ENCODE data around the gene TRMT44. TPM values are rescaled to one million over a fixed set of nuclear protein-coding genes. Genes with fewer than 3 reads are reported as not detected.
A peak's percentile ranks its signal among the peaks of the same experiment; 100 is the strongest.

TRMT44 gene
- total RNA-seq, 1 experiment from 2014 or later: 9.6 TPM

DNA sequence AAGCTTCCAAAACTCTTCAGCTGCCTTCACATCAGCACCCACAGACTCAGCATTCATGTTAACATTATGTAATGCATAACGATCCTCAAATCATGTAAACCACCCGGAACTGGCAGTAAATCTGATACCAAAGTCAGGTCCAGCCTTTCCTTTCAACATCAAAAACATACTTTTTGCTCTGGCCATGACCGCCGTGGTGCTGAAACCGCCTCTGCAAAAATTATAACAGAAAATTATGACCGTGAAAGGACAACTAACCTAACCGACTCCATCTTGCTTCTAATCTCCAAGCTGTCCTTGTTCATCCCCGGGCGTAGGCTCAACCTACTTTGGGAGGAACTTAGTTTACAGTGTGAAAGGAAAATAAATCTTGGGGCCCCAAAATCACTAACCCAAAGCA, 51.6 kb downstream of the TRMT44 start:
- DNase-seq (ENCODE audit: low read depth): no peak

DNA sequence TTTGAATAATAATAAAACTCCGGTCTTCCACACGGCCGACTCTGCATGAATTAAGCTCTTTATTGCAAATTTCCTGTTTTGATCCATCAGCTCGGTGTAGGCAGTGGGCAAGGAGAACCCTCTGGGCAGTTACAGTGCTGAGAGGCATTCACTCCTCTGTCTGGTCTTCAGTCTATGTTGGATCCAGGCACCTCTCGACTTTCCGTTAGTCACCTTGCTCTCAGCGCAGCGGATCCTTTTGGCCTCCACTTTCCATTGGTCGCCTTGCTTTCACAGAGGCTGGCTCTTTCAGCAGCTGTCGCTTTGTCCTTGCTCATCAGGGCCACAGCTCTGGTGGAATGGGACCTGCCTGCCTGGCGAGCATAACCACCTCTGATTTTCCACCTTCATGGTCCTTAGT, 52.9 kb downstream of the TRMT44 start:
- no peak for DNase-seq (ENCODE audit: low read depth)

DNA sequence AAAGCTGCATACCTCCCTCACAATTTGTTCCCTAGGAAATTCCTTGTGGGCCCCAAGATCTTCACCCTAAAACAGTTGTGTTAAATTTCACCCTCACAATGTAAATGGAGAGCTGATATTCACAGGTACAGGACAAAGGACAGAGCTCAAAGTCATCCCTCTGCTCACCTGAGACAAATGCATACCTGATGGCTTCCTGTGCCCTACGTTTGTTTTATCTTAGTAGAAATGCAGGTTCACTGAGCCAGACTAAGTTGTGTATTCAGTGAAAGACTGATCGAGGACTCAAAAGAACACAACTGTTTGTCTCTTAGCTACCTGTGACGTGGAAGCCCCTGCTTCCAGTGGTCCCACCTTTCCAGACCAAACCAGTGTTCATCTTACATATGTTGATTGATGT, 53.6 kb downstream of the TRMT44 start:
- DNase-seq (ENCODE audit: low read depth): no peak

DNA sequence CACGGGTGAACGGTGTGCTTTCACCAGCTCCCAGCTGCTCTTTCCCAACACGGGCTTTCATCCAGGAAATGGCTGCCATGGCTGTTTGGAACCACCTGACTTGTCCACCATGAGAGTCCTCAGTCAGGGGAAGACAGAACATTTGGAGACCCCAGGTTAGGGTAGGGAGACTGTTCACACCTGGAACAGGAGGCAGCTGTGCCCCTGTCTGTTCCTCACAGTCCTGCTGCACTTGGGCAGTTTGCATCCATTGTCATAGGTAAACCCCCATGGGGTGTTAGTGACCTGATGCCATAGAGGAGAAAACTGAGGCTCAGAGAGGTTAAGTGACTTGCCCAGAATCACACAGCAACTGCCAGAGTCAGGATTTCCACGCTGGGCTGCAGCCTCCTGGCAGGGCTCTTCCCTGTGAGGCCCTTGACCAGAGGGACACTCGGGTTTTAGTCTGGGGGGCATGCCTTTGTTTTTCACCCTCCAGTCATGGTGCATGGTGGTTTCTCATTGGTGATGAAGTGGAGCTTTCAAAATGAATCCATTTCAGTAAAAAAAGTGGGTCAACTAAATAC, 54.5 kb downstream of the TRMT44 start:
- DNase-seq (ENCODE audit: low read depth): no peak

DNA sequence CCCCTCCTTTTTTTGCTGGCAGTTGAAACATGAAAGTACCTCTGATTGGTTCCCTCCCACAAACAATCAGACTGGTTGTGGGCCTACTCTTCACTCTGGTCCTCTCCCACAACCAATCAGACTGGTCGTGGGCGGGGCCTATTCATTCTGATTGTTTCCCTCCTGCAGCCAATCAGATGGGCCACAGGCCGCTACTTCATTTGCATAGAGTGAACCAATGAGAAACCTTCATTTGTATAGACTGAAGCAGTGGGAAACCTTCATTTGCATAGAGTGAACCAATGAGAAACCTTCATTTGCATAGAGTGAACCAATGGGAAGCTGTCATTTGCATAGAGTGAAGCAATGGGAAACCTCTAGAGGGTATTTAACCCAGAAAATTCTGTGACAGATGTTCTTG, 55.2 kb downstream of the TRMT44 start:
- no peak for DNase-seq (ENCODE audit: low read depth)

DNA sequence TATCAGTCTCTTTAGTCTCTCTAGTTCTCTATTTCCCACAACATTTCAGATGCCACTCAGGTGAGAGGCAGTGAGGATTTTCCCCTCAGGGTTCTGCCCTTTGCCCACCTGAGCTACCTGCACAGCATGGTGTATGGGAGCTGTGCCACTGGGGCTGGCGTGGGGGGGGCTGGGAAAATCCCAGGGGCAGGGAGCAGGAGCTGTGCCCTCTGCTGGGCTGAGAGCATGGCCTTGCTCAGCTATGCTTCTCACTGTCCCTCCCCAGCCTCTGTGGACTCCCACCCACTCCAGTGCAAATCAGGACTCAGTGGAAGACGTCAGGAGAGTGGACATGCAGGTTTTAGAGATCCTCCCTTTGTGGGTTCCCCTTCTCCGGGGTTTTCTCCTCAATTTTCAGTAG, 57.2 kb downstream of the TRMT44 start:
- no peak for DNase-seq (ENCODE audit: low read depth)

DNA sequence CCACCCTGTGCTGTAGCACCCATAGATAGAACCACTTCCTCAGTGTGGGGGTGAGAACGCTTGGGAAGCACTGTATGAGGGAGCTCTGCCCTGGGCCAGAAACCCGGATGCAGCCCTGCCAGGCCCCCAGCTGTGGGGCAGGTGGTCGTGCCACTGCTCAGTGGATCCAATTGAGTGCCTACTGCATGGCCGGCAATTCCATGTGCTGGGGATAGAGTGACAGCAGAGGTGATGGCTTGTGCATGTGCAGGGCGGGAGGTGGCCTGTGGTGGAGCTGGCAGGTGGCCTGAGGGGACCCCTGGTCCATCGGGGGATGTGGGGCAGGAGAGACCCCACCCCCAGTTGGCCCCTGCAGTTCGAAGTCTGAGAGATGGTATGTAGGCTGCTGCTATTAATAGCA, 60.4 kb downstream of the TRMT44 start:
- DNase-seq (ENCODE audit: low read depth): no peak

DNA sequence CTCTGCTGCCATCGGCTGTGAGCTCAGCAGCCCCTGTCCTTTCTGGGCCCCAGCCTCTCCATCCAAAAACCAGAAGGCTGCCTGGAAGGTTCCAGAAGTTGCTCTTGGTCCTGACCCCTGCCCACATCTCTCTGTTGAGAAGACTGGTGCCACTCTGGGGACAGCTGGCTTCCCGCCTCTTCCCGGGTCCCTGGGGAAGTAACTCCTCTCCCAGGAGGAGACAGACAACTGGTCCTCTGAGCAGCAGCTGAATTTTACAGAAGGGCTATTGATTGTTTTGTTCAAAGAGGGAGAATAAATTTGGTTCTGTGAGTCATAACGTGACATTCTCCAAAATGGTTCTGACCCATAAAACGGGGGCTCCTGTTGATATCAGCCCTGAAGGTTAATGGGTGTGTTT, 61.2 kb downstream of the TRMT44 start:
- no peak for DNase-seq (ENCODE audit: low read depth)

DNA sequence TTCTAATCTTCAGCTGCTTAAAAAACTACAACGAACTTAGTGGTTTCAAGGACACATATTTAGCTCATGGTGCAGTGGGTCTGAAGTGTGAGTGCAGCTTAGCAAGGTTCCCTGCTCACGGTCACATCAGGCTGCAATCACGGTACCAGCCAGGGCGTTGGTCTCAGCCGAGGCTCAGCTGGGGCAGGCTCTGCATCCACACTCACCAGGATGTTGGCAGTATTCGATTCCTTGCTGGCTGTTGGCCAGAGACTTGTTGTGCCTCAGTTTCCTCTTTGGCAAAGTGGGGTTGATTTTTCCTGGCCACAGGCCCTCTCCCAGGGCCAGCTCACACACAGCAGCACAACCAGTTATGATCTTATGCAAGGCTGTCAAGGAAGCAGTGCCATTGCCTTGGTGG, 61.8 kb downstream of the TRMT44 start:
- DNase-seq (ENCODE audit: low read depth): no peak

DNA sequence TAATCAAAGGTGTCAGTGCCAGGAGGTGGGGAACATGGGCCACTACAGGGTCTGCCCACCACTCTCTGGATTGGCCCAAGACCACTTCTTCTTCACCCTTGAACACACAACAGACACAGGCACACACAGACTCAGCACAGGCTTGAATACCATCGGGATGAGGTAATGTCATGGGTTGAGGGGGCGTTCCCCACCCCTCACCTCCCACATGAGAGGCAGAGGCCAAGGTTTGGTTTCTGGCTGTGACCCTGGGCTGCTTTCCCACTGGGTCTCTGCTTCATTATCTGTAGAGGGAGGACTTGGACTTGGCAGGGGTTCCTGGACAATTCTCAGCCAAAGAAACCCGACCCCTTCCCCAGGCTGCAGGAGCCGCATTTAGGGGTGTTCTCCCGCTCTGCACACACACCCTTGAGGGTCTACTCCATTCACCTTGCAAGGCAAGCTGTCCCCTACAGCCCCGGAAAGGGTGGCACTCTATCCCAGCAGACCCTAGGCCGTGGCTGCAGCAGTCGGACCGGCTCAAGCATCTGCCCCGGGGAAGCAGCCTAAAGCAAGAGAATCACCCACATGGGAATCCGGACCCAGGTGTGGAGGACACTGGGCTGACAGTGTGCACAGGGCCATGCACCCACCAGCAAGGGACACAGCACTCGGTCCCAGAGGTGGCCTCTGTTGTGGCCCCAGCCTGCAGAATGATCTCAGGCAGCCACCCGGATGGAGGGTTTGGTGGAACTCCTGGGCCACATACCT, 62.4 kb downstream of the TRMT44 start:
- no peak for DNase-seq (ENCODE audit: low read depth)

DNA sequence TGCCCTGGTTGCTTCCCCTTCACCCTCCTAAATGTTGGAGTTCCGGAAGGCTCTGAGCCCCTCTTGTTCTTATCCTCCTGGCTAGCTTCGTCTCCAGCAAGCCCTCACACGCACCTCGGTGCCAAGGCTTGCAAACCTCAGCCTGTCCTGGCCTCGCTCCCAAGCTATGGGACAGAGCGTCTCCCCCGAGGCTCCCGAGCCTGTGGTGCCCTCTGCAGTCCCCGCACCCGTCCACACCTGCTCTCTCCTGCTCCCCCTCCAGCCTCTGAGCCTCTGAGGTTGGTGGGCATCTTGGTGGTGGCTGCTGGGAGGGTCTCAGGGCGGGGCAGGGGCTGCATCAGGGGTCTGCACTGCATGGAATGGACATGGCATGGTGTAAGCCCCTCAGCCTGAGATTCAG, 63.2 kb downstream of the TRMT44 start:
- DNase-seq (ENCODE audit: low read depth): no peak

DNA sequence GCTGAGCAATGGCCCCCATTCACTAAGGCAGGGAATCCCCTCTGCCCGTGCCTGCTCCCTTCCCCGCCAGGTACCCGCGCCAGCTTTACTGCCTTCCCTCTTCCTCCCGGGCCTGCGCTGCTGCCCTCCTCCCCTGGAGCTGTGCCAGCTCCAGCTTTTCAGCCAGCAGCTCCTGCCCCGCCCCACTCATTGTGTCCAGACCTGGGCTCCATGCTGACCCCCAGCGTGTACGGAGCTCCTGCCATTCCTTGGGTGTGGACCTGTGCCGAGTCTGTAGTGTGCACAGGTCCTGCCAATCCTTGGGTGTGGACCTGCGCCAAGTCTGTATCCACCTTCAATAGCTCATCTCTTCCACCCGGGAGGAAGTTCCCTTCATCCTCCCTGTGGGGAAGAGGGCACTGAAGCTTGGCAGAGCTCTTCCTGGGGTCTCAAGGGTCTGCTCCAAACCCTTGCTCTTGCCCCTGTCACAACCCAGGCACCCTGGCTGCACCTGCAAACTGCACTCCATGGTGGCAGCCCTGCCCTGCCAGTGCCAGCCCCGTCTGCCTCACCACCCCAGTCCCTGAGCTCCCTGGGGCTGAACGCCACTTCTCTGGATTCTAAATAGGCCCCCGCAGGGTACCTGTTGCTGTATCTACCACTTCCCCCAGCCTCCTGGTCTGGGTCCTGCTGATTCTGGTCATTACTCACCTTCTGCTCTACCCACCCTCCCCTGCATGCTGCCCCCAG, 63.9 kb downstream of the TRMT44 start:
- no peak for DNase-seq (ENCODE audit: low read depth)

DNA sequence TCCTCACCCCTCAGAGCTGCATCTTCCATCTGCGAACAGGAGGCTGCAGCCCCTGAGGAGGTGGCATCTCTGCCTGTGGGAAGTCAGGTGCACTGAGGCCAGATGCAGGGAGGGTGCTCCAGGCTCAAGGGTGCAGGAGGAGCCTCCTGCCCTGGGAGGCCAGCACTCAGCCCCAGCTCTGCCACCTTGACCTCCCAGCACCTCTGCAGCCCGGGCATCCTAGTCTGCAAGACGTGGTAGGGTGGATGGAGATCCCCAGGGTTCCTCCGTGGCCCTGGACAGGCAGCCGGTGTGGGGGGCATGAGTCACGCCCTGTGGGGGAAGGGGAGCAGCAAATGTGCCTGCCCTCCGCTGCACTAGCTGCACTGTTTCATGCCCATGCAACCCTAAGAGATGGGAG, 64.7 kb downstream of the TRMT44 start:
- no peak for DNase-seq (ENCODE audit: low read depth)

DNA sequence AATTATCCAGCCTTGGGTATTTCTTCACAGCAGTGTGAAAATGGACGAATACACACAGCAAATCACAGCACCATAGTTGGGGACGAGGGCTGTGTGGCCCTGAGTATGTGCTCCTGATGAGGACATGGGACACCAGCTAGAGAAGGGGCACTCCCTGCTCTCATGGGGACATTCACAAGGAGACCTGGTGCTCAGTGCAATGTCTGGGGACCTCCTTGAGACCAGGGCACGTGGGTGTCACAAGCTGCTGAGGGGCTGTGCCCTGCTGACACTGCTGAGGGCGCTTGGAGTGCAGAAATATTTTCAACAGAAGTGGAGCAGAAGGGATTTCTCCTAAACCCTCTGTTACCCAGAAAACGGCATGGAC, 65.4 kb downstream of the TRMT44 start:
- DNase-seq (ENCODE audit: low read depth): no peak

DNA sequence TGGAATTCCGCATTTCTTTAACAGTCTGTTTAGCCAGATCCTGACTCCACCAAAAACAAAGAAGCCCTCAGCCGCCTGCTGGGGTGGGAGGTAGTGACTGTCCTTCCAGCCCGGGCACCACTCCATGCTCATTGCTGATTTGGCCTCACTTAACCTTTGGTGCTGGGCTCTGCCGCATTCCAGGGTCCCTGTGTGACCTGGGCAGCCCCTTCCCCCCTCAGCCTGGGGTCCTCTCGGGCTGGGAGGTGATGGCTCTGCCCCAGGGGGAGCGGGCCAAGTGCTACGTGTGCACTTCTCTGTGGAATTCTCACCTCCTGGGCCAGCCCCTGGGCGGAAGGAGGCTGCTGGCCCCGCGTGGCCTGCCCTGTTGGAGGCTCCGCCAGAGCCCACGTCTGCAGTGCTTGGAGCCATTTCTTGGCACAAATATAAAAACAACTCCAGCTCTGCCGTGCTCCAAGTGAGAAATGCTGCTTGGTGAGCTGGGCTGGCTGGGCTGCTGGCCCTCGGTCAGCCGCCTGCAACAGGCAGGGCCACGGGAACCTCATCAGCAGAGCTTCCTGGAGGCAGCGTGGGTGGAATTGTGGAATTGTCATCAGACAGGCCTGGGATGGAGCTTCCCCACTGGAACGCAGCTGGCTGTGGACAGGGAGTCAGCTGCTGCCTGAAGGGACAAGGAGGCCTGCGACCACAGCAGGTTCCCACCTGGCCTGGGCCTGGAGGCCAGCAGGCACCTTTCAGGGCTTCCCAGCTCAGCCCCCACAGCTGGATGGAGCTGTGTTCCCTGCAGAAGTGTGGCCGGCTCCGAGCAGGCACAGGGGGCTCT, 66.0 kb downstream of the TRMT44 start:
- peak; percentile 75 for DNase-seq (ENCODE audit: low read depth)

DNA sequence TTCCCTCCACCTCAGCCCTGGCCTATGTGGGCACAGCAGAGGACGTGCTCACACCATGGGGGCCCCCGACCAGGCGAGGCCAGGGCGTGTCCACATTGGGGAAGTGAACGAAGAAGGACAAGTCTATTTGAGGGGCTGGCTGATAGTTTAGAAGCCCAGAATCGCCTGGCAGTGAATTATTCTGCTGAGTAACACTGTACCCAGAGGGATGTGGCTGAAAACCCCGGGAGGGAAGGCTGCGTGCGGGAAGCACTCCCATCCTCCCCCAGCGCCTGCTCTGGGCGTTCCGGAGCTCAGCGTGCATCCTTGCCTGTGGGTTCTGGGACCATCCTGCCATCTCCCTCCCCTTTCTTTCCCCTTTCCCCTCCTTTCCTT, 66.6 kb downstream of the TRMT44 start:
- peak; percentile 69 for DNase-seq (ENCODE audit: low read depth)

DNA sequence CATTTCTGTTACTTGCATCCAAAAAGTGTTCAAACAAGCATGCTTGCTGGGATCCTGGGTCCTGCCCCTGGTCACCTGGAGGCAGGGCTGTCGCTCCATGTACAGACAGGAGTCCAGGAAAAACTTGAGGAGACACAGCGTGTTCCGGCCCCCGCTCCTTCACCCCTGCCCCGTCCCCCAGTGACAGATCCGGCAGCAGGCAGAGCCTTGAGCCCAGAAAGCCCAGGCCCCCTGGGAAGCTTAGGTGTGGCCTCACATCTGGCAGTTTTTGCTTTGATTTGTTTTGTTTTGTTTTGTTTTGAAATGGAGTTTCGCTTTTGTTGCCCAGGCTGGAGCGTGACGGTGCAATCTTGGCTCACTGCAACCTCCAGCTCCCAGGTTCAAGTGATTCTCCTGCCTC, 67.0 kb downstream of the TRMT44 start:
- no peak for DNase-seq (ENCODE audit: low read depth)

DNA sequence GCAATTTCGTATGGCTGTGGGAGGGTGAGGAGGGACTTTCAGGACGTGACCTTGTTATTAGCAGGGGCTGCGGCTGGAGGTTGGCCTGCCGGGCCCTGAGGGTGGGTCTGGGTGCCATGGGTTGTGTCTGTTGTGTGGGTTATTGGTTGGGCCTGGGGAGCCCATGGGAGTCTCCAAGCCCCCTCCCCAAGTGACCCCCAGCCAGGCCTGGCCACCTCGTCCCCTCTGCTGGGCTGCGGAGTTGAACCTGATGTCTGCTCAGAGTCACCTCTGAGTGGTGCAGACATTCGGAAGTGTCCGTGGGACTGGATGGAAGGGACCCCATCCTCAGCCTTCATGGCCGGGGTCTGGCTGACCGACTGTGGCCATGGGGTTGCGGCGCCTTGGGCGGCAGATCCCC, 67.7 kb downstream of the TRMT44 start:
- no peak for DNase-seq (ENCODE audit: low read depth)

DNA sequence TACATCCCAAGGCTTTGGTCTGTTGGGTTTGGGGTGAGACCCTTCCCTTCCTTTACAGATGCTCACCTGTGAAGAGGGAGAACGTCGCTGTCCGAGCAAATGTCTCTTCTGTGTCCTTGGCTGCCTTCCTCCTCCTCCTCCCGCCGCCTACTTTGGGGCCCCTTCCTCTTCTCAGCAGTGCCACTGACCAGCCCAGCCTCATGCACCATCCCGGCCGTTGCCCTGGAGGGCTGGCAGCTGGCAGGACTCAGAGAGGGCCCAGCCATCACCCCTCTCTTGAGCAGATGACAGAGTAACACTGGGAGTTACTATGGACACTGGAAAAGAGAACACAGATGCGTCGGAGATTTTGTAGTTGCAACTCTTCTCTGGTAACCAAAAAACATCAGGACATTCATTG, 68.2 kb downstream of the TRMT44 start:
- no peak for DNase-seq (ENCODE audit: low read depth)

DNA sequence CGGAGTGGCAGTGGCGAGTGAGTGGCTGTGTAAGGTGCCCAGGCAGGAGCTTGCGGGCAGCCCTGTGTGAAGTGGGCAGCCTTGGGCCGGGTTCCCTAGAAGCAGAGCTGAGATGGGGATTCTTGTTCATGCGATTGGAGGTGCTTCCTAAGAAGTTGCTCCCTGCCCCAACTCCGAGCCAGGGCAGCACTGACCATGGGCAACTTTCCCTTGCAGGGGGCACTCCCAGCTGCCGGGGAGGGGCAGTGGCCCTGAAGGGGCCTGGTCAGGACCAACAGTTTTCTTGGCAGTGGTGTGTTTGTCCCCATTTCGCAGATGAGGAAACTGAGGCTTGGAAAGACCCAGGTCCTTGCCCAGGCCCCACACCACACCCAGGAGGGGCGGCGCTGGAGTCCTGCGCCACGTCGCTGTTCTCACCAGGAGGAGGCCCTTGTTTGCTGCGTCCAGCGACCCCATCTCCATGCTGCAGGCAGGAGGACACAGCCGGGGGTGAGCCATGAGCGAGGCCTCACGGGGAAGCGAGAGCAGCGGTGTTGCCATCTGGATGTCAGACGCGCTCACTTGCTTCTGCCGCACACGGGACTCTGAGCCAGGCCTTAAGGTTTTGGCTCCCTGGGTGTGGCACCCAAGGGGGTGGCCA, 68.9 kb downstream of the TRMT44 start:
- no peak for DNase-seq (ENCODE audit: low read depth)

DNA sequence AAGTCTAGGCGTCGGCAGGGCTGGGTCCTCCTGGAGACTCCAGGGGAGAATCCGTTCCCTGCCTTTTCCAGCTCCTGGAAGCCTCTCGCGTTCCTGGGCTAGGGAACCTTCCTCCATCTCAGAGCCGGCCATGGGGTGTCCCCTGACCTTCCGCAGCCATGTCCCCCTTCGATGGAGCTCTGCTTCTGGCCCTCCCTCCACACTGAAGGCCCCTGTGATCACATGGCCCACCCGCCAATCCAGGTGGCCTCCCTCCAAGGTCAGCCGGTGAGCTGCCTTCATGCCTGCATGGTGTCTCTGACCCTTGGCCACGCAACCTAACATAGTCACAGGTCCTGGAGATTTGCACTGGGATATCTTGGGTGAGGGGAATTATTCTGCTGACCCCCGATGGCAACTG, 69.6 kb downstream of the TRMT44 start:
- DNase-seq (ENCODE audit: low read depth): no peak
